GM23338 (cell line): Measurements from ENCODE around the gene GHR.

ENCODE experiments used
- CREB1 ChIP-seq: fragments of 250-450 bp; sonication (Bioruptor Pico); IDR thresholded peaks from 2 replicates; pipeline ENCODE4 v1.5.0; 2020; ENCODE audit warnings: low read depth, mild to moderate bottlenecking, moderate library complexity
- TF ChIP-seq, protein P1 (sequence below), 2 experiments: fragments of 200-600 bp in 1 of 2; sonication (generic) in 1 of 2; conservative IDR thresholded peaks; 2 replicates each; pipeline versions ENCODE4 v1.5.1 to v1.6.1; 2016 to 2017; ENCODE audit warnings: antibody characterized with exemption in 2 of 2, low read depth in 2 of 2, mild to moderate bottlenecking in 2 of 2, moderate library complexity in 1 of 2

- TF ChIP-seq, protein P1, sequence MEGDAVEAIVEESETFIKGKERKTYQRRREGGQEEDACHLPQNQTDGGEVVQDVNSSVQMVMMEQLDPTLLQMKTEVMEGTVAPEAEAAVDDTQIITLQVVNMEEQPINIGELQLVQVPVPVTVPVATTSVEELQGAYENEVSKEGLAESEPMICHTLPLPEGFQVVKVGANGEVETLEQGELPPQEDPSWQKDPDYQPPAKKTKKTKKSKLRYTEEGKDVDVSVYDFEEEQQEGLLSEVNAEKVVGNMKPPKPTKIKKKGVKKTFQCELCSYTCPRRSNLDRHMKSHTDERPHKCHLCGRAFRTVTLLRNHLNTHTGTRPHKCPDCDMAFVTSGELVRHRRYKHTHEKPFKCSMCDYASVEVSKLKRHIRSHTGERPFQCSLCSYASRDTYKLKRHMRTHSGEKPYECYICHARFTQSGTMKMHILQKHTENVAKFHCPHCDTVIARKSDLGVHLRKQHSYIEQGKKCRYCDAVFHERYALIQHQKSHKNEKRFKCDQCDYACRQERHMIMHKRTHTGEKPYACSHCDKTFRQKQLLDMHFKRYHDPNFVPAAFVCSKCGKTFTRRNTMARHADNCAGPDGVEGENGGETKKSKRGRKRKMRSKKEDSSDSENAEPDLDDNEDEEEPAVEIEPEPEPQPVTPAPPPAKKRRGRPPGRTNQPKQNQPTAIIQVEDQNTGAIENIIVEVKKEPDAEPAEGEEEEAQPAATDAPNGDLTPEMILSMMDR (conservative IDR thresholded peaks at IDR 0.05; ENCODE audit: low read depth in 2 of 2): no peak
- TF ChIP-seq CREB1 (CRISPR knock-in tag): no peak
These were observed 327.3 kb downstream of the GHR start for GRCh38 chr5:42750507-42750906.
